Measurements from ENCODE around the gene ELOVL4.

ELOVL4 gene

GRCh38 chr6:79947191-79948186 is at the start of gene ELOVL4:
Gene ELOVL4 (minus strand): TSS chr6:79947553. CDS start chr6:79947279, 274 bp downstream.
- H3K4me3 ChIP-seq (ENCODE audit: low read depth, low read length), result peak within 1 kb of the TSS; percentile 36
- no peak for TF ChIP-seq CTCF (IDR thresholded peaks at IDR 0.05; ENCODE audit: borderline replicate concordance, insufficient read depth, low read depth, low read length)

GRCh38 chr6:79993911-79994309 is 46.6 kb upstream of the ELOVL4 start:
- no peak overlapping the region for H3K4me3 ChIP-seq (ENCODE audit: low read depth, low read length)
- no peak for TF ChIP-seq CTCF (IDR thresholded peaks at IDR 0.05; ENCODE audit: borderline replicate concordance, insufficient read depth, low read depth, low read length)

GRCh38 chr6:79993012-79993910 is 45.9 kb upstream of the ELOVL4 start:
- no peak for TF ChIP-seq CTCF (IDR thresholded peaks at IDR 0.05; ENCODE audit: borderline replicate concordance, insufficient read depth, low read depth, low read length)
- H3K4me3 ChIP-seq (ENCODE audit: low read depth, low read length), result no peak overlapping the region

GRCh38 chr6:79989641-79990040 is 42.3 kb upstream of the ELOVL4 start:
- H3K4me3 ChIP-seq (ENCODE audit: low read depth, low read length), result no peak overlapping the region
- TF ChIP-seq CTCF (IDR thresholded peaks at IDR 0.05; ENCODE audit: borderline replicate concordance, insufficient read depth, low read depth, low read length), result no peak

- no peak overlapping the region for H3K4me3 ChIP-seq (ENCODE audit: low read depth, low read length)
- TF ChIP-seq CTCF (IDR thresholded peaks at IDR 0.05; ENCODE audit: borderline replicate concordance, insufficient read depth, low read depth, low read length), result no peak
Measured at GRCh38 chr6:79985128-79985527, 37.8 kb upstream of the ELOVL4 start.

GRCh38 chr6:79984261-79984660 is 36.9 kb upstream of the ELOVL4 start:
- no peak for TF ChIP-seq CTCF (IDR thresholded peaks at IDR 0.05; ENCODE audit: borderline replicate concordance, insufficient read depth, low read depth, low read length)
- H3K4me3 ChIP-seq (ENCODE audit: low read depth, low read length), result no peak overlapping the region
